ENCODE measurements around the gene CCDC134. TPM values are rescaled to one million over a fixed set of nuclear protein-coding genes. Genes with fewer than 3 reads are reported as not detected.

The CCDC134 gene
- total RNA-seq (2022; extraction: Qiagen RNA extraction) = 3.4 to 4.6 TPM (median 3.6 TPM) in 5 replicates

GRCh38 chr22:41800348-41801146 lies at the start of gene CCDC134:
TSS of gene CCDC134 (plus strand) at chr22:41800679. CDS start at chr22:41808891, 8,212 bp downstream.

GRCh38 chr22:41832553-41833368 lies 32.3 kb downstream of the CCDC134 start, which contains the start of gene SREBF2:
TSS of gene SREBF2 (plus strand) at chr22:41833105. CDS start at chr22:41833271, 166 bp downstream.

Other genes starting within 250 kb of the CCDC134 start
- gene CSDC2, start 239.7 kb upstream of the CCDC134 start, total RNA-seq (2022; extraction: Qiagen RNA extraction) = 1.9 to 3.4 TPM (median 2.6 TPM) in 5 replicates
- 24.3 to 31.9 TPM (median 31.2 TPM) in 5 replicates for gene PMM1, start 210.8 kb upstream of the CCDC134 start, total RNA-seq (2022; extraction: Qiagen RNA extraction)
- 14.9 to 16.6 TPM (median 16.2 TPM) in 5 replicates for gene DESI1, start 179.6 kb upstream of the CCDC134 start, total RNA-seq (2022; extraction: Qiagen RNA extraction)
- 287 to 354 TPM (median 296 TPM) in 5 replicates for gene XRCC6, start 179.4 kb upstream of the CCDC134 start, total RNA-seq (2022; extraction: Qiagen RNA extraction)
- gene SNU13, start 111.8 kb upstream of the CCDC134 start, total RNA-seq (2022; extraction: Qiagen RNA extraction) = 105 to 205 TPM (median 180 TPM) in 5 replicates
- gene MEI1, start 101.2 kb upstream of the CCDC134 start, total RNA-seq (2022; extraction: Qiagen RNA extraction) = 0.17 TPM in 1 of 5 replicates, not detected in the others
- gene SREBF2, start 32.4 kb downstream of the CCDC134 start, total RNA-seq (2022; extraction: Qiagen RNA extraction) = 22.1 to 33.4 TPM (median 29.8 TPM) in 5 replicates
- gene SHISA8, start 114.4 kb downstream of the CCDC134 start, total RNA-seq (2022; extraction: Qiagen RNA extraction) = 0.16 to 0.33 TPM (median 0.18 TPM) in 4 of 5 replicates, not detected in the other
- 0.14 to 0.23 TPM (median 0.17 TPM) in 5 replicates for gene TNFRSF13C, start 126.1 kb downstream of the CCDC134 start, total RNA-seq (2022; extraction: Qiagen RNA extraction)
- 26.5 to 45.1 TPM (median 39.3 TPM) in 5 replicates for gene CENPM, start 146.5 kb downstream of the CCDC134 start, total RNA-seq (2022; extraction: Qiagen RNA extraction)
- gene SEPTIN3, start 168.8 kb downstream of the CCDC134 start, total RNA-seq (2022; extraction: Qiagen RNA extraction) = 1.0 to 1.4 TPM (median 1.2 TPM) in 5 replicates
- gene WBP2NL, start 198.1 kb downstream of the CCDC134 start, total RNA-seq (2022; extraction: Qiagen RNA extraction) = 0.05 to 0.21 TPM (median 0.06 TPM) in 3 of 5 replicates, not detected in the others

Measured in A549 treated with CORT108297 at 1 μM for 4 hours (cell line).